ENCODE data around the gene ASB15. TPM values are rescaled to one million over a fixed set of nuclear protein-coding genes. Genes with fewer than 3 reads are reported as not detected.
A peak's percentile ranks its signal among the peaks of the same experiment; 100 is the strongest.

The ASB15 gene
- total and polyA plus RNA-seq, 2 of the 4 experiments (the other 2 are of a cell fraction) = not detected

- ATAC-seq (ENCODE audit: low read depth) (no peak), DNase-seq (no peak)
- Histone ChIP-seq H3K9ac (ENCODE audit: low read depth, low read length) (no peak overlapping the region), H3K18ac (ENCODE audit: low read depth, low read length) (no peak overlapping the region), H3K4ac (ENCODE audit: low read depth, low read length) (no peak overlapping the region), H3K23ac (ENCODE audit: low read depth, low read length) (no peak overlapping the region), H2AFZ (replicated peaks; ENCODE audit: low read length, poor library complexity) (no peak overlapping the region), H3K4me2 (ENCODE audit: low read depth, low read length) (no peak overlapping the region), H2BK120ac (ENCODE audit: low read depth, low read length) (no peak overlapping the region), H2BK5ac (ENCODE audit: low read depth, low read length, poor library complexity, severe bottlenecking) (no peak overlapping the region), H4K91ac (ENCODE audit: insufficient read depth, low read depth, low read length) (no peak overlapping the region), H3K56ac (ENCODE audit: extremely low read depth, insufficient read depth, low read length) (no peak overlapping the region), H2BK20ac (ENCODE audit: low read depth, low read length) (no peak overlapping the region), H3K4me1 (ENCODE audit: control insufficient read depth, insufficient read depth, low read length) (peaks cover 3% of the 10 kb centered on the region; the same call in 1 of the 2 replicates), H2AK5ac (ENCODE audit: low read depth, low read length) (no peak overlapping the region), H3K9me3 (ENCODE audit: control insufficient read depth, insufficient read depth, low read length) (no peaks in the 10 kb centered on the region), H3K36me3 (ENCODE audit: control insufficient read depth, insufficient read depth, low read length) (no peaks in the 10 kb centered on the region), H2AK9ac (replicated peaks; ENCODE audit: low read depth, low read length, poor library complexity) (no peak overlapping the region), H3K9me1 (ENCODE audit: insufficient read depth, low read length) (no peaks in the 10 kb centered on the region), H3K4me3 (ENCODE audit: insufficient read depth, low read depth, low read length) (no peak overlapping the region), H3K27ac (ENCODE audit: insufficient read depth, low read length) (no peak overlapping the region), H4K8ac (ENCODE audit: low read depth in 2 of 2, low read length in 2 of 2) (no peak overlapping the region), H4K20me1 (ENCODE audit: insufficient read depth, low read length) (no peaks in the 10 kb centered on the region), H2BK15ac (ENCODE audit: low read depth, low read length) (no peak overlapping the region), H3K79me1 (ENCODE audit: low read depth in 1 of 2, low read length in 2 of 2) (no peaks in the 10 kb centered on the region), H3K27me3 (ENCODE audit: control insufficient read depth, insufficient read depth, low read length) (no peaks in the 10 kb centered on the region), H4K5ac (ENCODE audit: low read depth, low read length) (no peak overlapping the region), H3K14ac (replicated peaks; ENCODE audit: low read depth, low read length) (no peak overlapping the region)
- TF ChIP-seq ELK1 (IDR thresholded peaks at IDR 0.05; ENCODE audit: borderline replicate concordance, low read depth, low read length) (no peak), NFE2L2 (IDR thresholded peaks at IDR 0.05; ENCODE audit: low read depth, low read length) (no peak), SMC3 (IDR thresholded peaks at IDR 0.05; ENCODE audit: low read depth, low read length) (no peak), FOS (IDR thresholded peaks at IDR 0.05; ENCODE audit: low read depth, low read length) (no peak), RFX5 (IDR thresholded peaks at IDR 0.05; ENCODE audit: low read depth, low read length) (no peak), CEBPB (IDR thresholded peaks at IDR 0.05; ENCODE audit: low read depth, low read length) (peak; percentile 63), MXI1 (IDR thresholded peaks at IDR 0.05; ENCODE audit: borderline replicate concordance, low read depth, low read length) (no peak)
- CTCF ChIA-PET = interaction anchor here (0.5 to 1.2 kb wide), 4 partner anchors 10 to 265 kb away, joined by 3 to 5 read pairs (median 3); no protein-coding TSS in a partner anchor
- intact Hi-C loops (cut with micrococcal nuclease) = no loop called here
- 40% methylated on average over 2 of the region's 2 CpGs; no CpG with 5 or more reads in 1 of the 2 experiments for WGBS, 2 experiments (ENCODE audit: extremely low coverage in 2 of 2, insufficient read length in 1 of 2)
- POLR2A ChIA-PET (ENCODE audit: unreplicated experiment) = no interaction called here
- BruUV-seq (replicated peaks) = no TSS peak
- dilution Hi-C loops (cut with HindIII; ENCODE audit: low sequenced_read_pairs, unreplicated experiment) = no loop called here
- in situ Hi-C loops (cut with MboI; ENCODE audit: low sequenced_read_pairs) = loop anchor here (25.0 kb wide), 1 partner anchor 237 kb away; no protein-coding TSS in a partner anchor
Measured at GRCh38 chr7:123625254-123625653, 23.6 kb downstream of the ASB15 start.

Data from IMR-90 (cell line).